Choroid plexus epithelial cell (primary cell): ENCODE measurements around the gene PNMA8B.

ENCODE experiments used
- DNase-seq: peaks from one replicate; pipeline ENCODE4 v3.0.0-alpha.2; 2010; ENCODE audit warnings: low read depth
- H3K4me3 ChIP-seq: 2 replicates; pipeline ENCODE4 v1.5.1; 2011; ENCODE audit warnings: low read depth, mild to moderate bottlenecking, control low read depth, low read length, moderate library complexity
- TF ChIP-seq, protein P1 (sequence below): conservative IDR thresholded peaks from 2 replicates; pipeline ENCODE4 v1.5.1; 2011; ENCODE audit warnings: low read depth, mild to moderate bottlenecking, control low read depth, inconsistent platforms, low read length, moderate library complexity

PNMA8B gene

DNA sequence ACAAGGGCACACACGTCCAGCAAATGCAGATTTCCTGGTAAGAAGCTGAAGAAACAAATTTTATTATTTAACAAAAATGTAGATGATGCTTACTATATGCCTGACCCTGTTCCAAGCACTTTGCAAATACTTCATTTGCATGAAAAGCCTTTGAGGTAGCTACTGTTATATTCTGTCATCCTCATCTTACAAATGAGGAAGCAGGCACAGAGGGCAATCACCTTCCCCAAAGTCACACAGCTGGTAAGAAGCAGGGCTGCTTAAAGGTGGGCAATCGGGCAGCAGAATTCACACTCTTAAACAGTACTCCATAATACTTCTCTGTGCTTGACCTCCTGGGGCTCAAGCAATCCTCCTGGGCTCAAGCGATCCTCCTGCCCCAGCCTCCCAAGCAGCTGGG, 48.7 kb downstream of the PNMA8B start:
- TF ChIP-seq, protein P1, sequence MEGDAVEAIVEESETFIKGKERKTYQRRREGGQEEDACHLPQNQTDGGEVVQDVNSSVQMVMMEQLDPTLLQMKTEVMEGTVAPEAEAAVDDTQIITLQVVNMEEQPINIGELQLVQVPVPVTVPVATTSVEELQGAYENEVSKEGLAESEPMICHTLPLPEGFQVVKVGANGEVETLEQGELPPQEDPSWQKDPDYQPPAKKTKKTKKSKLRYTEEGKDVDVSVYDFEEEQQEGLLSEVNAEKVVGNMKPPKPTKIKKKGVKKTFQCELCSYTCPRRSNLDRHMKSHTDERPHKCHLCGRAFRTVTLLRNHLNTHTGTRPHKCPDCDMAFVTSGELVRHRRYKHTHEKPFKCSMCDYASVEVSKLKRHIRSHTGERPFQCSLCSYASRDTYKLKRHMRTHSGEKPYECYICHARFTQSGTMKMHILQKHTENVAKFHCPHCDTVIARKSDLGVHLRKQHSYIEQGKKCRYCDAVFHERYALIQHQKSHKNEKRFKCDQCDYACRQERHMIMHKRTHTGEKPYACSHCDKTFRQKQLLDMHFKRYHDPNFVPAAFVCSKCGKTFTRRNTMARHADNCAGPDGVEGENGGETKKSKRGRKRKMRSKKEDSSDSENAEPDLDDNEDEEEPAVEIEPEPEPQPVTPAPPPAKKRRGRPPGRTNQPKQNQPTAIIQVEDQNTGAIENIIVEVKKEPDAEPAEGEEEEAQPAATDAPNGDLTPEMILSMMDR: no peak
- DNase-seq: no peak
- no peak overlapping the region for H3K4me3 ChIP-seq

DNA sequence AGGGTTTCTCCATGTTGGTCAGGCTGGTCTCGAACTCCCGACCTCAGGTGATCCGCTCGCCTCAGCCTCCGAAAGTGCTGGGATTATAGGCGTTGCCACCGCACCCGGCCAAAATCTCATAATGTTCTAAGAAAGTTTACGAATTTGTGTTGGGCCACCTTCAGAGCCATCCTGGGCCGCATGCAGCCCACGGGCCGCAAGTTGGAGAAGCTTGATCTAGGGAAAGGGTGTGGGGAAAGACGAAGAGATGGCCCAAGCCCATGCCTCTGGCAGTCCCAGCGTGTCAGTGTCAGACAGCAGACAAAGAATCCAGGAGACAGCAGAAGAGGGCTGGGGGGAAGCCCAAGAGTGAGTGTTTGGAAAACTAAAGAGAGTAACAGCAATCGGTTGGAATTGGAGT, 49.6 kb downstream of the PNMA8B start:
- TF ChIP-seq, protein P1: no peak
- no peak for DNase-seq
- H3K4me3 ChIP-seq: no peak overlapping the region

DNA sequence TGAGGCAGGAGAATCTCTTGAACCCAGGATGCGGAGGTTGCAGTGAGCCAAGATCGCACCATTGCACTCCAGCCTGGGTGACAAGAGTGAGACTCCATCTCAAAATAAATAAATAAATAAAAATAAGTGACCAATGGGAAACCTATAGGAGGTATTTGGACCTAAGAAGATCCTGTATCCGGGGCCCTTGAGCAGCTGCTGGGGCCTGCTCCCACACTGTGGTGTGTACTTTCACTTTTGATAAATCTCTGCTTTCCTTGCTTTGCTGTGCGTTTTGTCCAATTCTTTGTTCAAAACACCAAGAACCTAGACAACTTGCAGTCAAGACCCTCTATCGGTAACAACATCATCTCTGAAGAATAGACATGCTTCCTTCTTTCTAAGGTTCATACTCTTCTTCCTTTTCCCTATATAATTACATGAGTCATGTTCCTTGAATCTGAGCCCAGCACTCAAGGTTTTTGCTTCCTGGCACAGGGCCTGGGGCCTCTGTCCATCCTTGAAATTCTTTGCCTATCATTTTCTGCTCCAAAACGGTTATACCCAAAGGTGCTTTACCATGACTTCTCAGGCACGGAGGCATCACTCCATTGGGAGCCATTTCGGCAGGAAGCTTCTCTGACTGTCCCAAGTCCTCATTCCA, 52.7 kb downstream of the PNMA8B start:
- TF ChIP-seq, protein P1: no peak
- DNase-seq: peak; percentile 79
- H3K4me3 ChIP-seq: no peak overlapping the region

DNA sequence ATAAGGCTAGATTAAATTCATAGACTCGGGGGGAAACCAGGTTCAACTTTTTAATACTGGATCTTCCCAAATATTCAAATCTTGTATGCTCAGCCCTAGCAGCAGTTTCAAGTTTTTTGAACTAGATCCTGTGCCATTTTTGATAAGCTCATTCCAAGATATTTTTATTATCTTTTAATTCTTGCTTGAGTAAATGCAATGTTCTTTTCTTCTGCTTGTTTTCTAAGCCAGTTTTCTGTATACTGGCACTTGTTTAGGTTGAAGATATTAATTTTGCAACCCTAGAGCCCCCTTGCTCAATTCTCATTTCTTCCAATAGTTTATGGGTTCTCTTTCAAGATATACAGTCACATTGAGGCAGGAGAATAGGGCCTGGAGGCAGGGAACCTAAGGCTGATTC, 53.8 kb downstream of the PNMA8B start:
- DNase-seq: no peak
- no peak overlapping the region for H3K4me3 ChIP-seq
- TF ChIP-seq, protein P1: no peak
